ENCODE results near the gene IQSEC1. TPM values are rescaled to one million over a fixed set of nuclear protein-coding genes. Genes with fewer than 3 reads are reported as not detected.

Gene IQSEC1
- polyA plus RNA-seq, 1 donor (not counting 4 experiments of a cell fraction or from before 2014, with no cell fraction given) = 2.8 TPM

DNA sequence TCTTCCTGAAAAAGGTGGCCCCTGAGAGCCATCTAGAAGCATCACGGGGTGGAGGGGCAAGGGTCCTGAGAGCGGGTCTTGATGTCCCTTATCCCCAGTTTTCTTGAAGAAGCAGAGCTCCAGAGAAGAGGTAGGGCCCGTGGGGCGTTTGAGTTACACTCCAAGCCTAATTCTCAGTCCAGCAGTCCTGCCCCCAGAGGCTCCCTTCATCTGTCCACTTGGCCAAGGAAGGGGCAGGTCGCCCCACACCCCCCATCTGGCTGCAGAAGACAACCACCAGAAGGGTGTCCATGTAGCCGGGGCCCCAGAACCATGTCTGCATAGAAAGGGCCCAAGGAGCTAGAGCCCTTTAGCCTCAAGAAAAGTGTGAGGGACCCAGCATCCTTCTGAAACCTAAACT lies 206.4 kb downstream of the IQSEC1 start:
- no peak for DNase-seq (ENCODE audit: low read depth, low spot score)
- Histone ChIP-seq H3K4me1 (ENCODE audit: control insufficient read depth, extremely low read depth, insufficient read depth, low read length) (no peaks in the 10 kb centered on the region), H3K9ac (ENCODE audit: control insufficient read depth, extremely low read depth, insufficient read depth, low read length) (no peak overlapping the region), H3K27me3 (ENCODE audit: control insufficient read depth, extremely low read depth, insufficient read depth, low read length) (peaks cover 19% of the 10 kb centered on the region), H3K9me3 (ENCODE audit: control insufficient read depth, low read depth, low read length) (peaks cover 8% of the 10 kb centered on the region), H3K79me2 (ENCODE audit: control insufficient read depth, insufficient read depth, low read length) (no peaks in the 10 kb centered on the region), H4K20me1 (ENCODE audit: control insufficient read depth, extremely low read depth, insufficient read depth, low read length) (no peaks in the 10 kb centered on the region), H2AFZ (ENCODE audit: control insufficient read depth, low read length) (no peak overlapping the region), H3K9me1 (ENCODE audit: control insufficient read depth, extremely low read depth, insufficient read depth, low read length) (no peaks in the 10 kb centered on the region), H3K4me2 (ENCODE audit: control insufficient read depth, extremely low read depth, insufficient read depth, low read depth, low read length) (no peak overlapping the region), H3K27ac (ENCODE audit: control insufficient read depth, insufficient read depth, low read length) (no peak overlapping the region), H3K4me3 (ENCODE audit: control insufficient read depth in 2 of 3, extremely low read depth in 1 of 3, insufficient read depth in 2 of 3, low read depth in 1 of 3, low read length in 3 of 3) (no peak overlapping the region), H3K36me3 (ENCODE audit: control insufficient read depth in 2 of 2, extremely low read depth in 1 of 2, insufficient read depth in 2 of 2, low read length in 2 of 2) (no peaks in the 10 kb centered on the region)
- FAIRE-seq = no peak
- no peak for TF ChIP-seq EZH2 (IDR thresholded peaks at IDR 0.05; ENCODE audit: low read length)
- TF ChIP-seq, protein P1, sequence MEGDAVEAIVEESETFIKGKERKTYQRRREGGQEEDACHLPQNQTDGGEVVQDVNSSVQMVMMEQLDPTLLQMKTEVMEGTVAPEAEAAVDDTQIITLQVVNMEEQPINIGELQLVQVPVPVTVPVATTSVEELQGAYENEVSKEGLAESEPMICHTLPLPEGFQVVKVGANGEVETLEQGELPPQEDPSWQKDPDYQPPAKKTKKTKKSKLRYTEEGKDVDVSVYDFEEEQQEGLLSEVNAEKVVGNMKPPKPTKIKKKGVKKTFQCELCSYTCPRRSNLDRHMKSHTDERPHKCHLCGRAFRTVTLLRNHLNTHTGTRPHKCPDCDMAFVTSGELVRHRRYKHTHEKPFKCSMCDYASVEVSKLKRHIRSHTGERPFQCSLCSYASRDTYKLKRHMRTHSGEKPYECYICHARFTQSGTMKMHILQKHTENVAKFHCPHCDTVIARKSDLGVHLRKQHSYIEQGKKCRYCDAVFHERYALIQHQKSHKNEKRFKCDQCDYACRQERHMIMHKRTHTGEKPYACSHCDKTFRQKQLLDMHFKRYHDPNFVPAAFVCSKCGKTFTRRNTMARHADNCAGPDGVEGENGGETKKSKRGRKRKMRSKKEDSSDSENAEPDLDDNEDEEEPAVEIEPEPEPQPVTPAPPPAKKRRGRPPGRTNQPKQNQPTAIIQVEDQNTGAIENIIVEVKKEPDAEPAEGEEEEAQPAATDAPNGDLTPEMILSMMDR (optimal IDR thresholded peaks at IDR 0.05 in 1 of 3, IDR thresholded peaks at IDR 0.05 in 1 of 3, conservative IDR thresholded peaks at IDR 0.05 in 1 of 3; ENCODE audit: extremely low read depth in 1 of 3, insufficient read depth in 2 of 3, low read length in 3 of 3) = no peak
- dilution Hi-C loops (cut with MboI; ENCODE audit: extremely low pct_ligation_motif_present, low sequenced_read_pairs) = no loop called here

DNA sequence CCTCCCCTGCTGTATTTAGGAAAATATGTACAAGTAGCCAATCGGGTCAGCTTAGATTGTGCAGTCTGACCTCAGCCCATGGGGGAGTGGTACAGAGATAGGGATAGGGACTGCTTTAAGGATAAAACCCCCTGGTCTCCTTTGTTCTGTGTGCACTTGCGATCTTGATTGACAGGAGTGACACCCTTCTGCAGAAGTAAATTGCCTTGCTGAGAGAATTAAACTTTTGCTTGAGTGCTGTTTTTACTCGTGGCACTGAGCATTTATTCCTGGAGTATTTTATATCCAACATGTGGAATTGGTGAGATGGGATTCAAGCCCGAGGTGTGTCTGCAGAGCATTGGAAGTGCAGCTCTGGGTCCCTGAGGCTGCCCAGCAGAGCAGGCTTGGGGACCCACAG lies 208.0 kb downstream of the IQSEC1 start:
- H3K4me1 ChIP-seq (ENCODE audit: control insufficient read depth, extremely low read depth, insufficient read depth, low read length) = no peaks in the 10 kb centered on the region
- TF ChIP-seq EZH2 (IDR thresholded peaks at IDR 0.05; ENCODE audit: low read length) = no peak
- TF ChIP-seq, protein P1 (optimal IDR thresholded peaks at IDR 0.05 in 1 of 3, IDR thresholded peaks at IDR 0.05 in 1 of 3, conservative IDR thresholded peaks at IDR 0.05 in 1 of 3; ENCODE audit: extremely low read depth in 1 of 3, insufficient read depth in 2 of 3, low read length in 3 of 3) = no peak
- no peak for DNase-seq (ENCODE audit: low read depth, low spot score)
- H3K27ac ChIP-seq (ENCODE audit: control insufficient read depth, insufficient read depth, low read length) = no peak overlapping the region
- H3K4me2 ChIP-seq (ENCODE audit: control insufficient read depth, extremely low read depth, insufficient read depth, low read depth, low read length) = no peak overlapping the region
- no peak overlapping the region for H3K9ac ChIP-seq (ENCODE audit: control insufficient read depth, extremely low read depth, insufficient read depth, low read length)
- no peaks in the 10 kb centered on the region for H3K36me3 ChIP-seq (ENCODE audit: control insufficient read depth in 2 of 2, extremely low read depth in 1 of 2, insufficient read depth in 2 of 2, low read length in 2 of 2)
- H4K20me1 ChIP-seq (ENCODE audit: control insufficient read depth, extremely low read depth, insufficient read depth, low read length) = no peaks in the 10 kb centered on the region
- H3K4me3 ChIP-seq (ENCODE audit: control insufficient read depth in 2 of 3, extremely low read depth in 1 of 3, insufficient read depth in 2 of 3, low read depth in 1 of 3, low read length in 3 of 3) = no peak overlapping the region
- peaks cover 8% of the 10 kb centered on the region for H3K9me3 ChIP-seq (ENCODE audit: control insufficient read depth, low read depth, low read length)
- no peaks in the 10 kb centered on the region for H3K79me2 ChIP-seq (ENCODE audit: control insufficient read depth, insufficient read depth, low read length)
- no peaks in the 10 kb centered on the region for H3K9me1 ChIP-seq (ENCODE audit: control insufficient read depth, extremely low read depth, insufficient read depth, low read length)
- dilution Hi-C loops (cut with MboI; ENCODE audit: extremely low pct_ligation_motif_present, low sequenced_read_pairs) = no loop called here
- no peak overlapping the region for H2AFZ ChIP-seq (ENCODE audit: control insufficient read depth, low read length)
- no peak for FAIRE-seq
- H3K27me3 ChIP-seq (ENCODE audit: control insufficient read depth, extremely low read depth, insufficient read depth, low read length) = peaks cover 8% of the 10 kb centered on the region
